HEK293 (cell line): ENCODE data around the gene CD37.
A peak's percentile ranks its signal among the peaks of the same experiment; 100 is the strongest.

Experiments
- CTCF ChIA-PET: fragments of 350-600 bp; formaldehyde crosslinking; extraction: SDS; loops from one replicate; lab custom pipeline; 2021; ENCODE audit warnings: antibody characterized with exemption; lab: Yijun Ruan, JAX
- POLR2A ChIA-PET: fragments of 300-600 bp; formaldehyde crosslinking; extraction: SDS; loops from one replicate; lab custom pipeline; 2020; ENCODE audit warnings: antibody characterized with exemption, inconsistent platforms; lab: Yijun Ruan, JAX
- H3K27ac ChIP-seq: fragments of 200-500 bp; sonication (Bioruptor generic); 2 replicates; pipeline ENCODE4 v1.5.1; 2014; ENCODE audit warnings: low read depth, low read length, control low read depth, inconsistent platforms; ENCODE audit errors: extremely low read depth
- H3K36me3 ChIP-seq, 2 experiments: fragments of 200-500 bp in 1 of 2; sonication (Bioruptor generic) in 1 of 2; 1 replicate in 1 of 2; 2 replicates in 1 of 2; pipeline ENCODE4 v1.5.1; 2014 to 2017; ENCODE audit warnings: inconsistent platforms in 2 of 2, low read length in 2 of 2; ENCODE audit not compliant: control insufficient read depth in 2 of 2, insufficient read depth in 1 of 2
- H3K4me1 ChIP-seq: fragments of 200-500 bp; sonication (Bioruptor generic); 2 replicates; pipeline ENCODE4 v1.5.1; 2014; ENCODE audit warnings: mild to moderate bottlenecking, low read length, inconsistent platforms; ENCODE audit not compliant: control insufficient read depth, insufficient read depth
- H3K4me3 ChIP-seq: 2 replicates; pipeline ENCODE4 v1.5.1; 2011; ENCODE audit warnings: low read depth, mild to moderate bottlenecking, control low read depth, low read length, moderate library complexity
- H3K9me3 ChIP-seq: fragments of 200-500 bp; sonication (Bioruptor generic); 2 replicates; pipeline ENCODE4 v1.5.1; 2014; ENCODE audit warnings: low read depth, low read length, inconsistent platforms; ENCODE audit not compliant: control insufficient read depth, insufficient read depth
- GLIS2 ChIP-seq: fragments of 450-650 bp; formaldehyde crosslinking; IDR thresholded peaks from 2 replicates; pipeline ENCODE4 v1.5.1; 2016; ENCODE audit warnings: missing biosample characterization, missing genetic modification characterization
- PRDM1 ChIP-seq: fragments of 450-650 bp; formaldehyde crosslinking; IDR thresholded peaks from 2 replicates; pipeline ENCODE4; 2016; ENCODE audit warnings: missing biosample characterization, missing genetic modification characterization
- SP7 ChIP-seq: fragments of 450-650 bp; formaldehyde crosslinking; IDR thresholded peaks from 2 replicates; pipeline ENCODE4 v1.5.1; 2016; ENCODE audit warnings: missing biosample characterization, missing genetic modification characterization
- YY2 ChIP-seq: fragments of 450-650 bp; formaldehyde crosslinking; IDR thresholded peaks from 2 replicates; pipeline ENCODE4 v1.5.1; 2016; ENCODE audit warnings: missing biosample characterization, missing genetic modification characterization
- ZNF24 ChIP-seq: fragments of 450-650 bp; formaldehyde crosslinking; IDR thresholded peaks from 2 replicates; pipeline ENCODE4 v1.5.1; 2016; ENCODE audit warnings: missing biosample characterization, missing genetic modification characterization
- ZNF292 ChIP-seq: fragments of 450-650 bp; formaldehyde crosslinking; IDR thresholded peaks from 2 replicates; pipeline ENCODE4 v1.5.1; 2016; ENCODE audit warnings: low read depth, missing biosample characterization, missing genetic modification characterization, borderline replicate concordance
- ZNF302 ChIP-seq: fragments of 450-650 bp; formaldehyde crosslinking; IDR thresholded peaks from 2 replicates; pipeline ENCODE4 v1.5.1; 2016; ENCODE audit warnings: missing biosample characterization, missing genetic modification characterization, low read depth
- ZNF362 ChIP-seq: fragments of 450-650 bp; formaldehyde crosslinking; IDR thresholded peaks from 2 replicates; pipeline ENCODE4 v1.5.1; 2016; ENCODE audit warnings: missing biosample characterization, missing genetic modification characterization
- ZNF561 ChIP-seq: fragments of 450-650 bp; IDR thresholded peaks from 2 replicates; pipeline ENCODE4 v1.5.1; 2018; ENCODE audit warnings: missing biosample characterization, missing genetic modification characterization, borderline replicate concordance
- ZNF610 ChIP-seq: fragments of 450-650 bp; formaldehyde crosslinking; IDR thresholded peaks from 2 replicates; pipeline ENCODE4 v1.5.1; 2016; ENCODE audit warnings: missing biosample characterization, missing genetic modification characterization, borderline replicate concordance
- ZNF629 ChIP-seq: fragments of 450-650 bp; formaldehyde crosslinking; IDR thresholded peaks from 2 replicates; pipeline ENCODE4 v1.5.1; 2017; ENCODE audit warnings: missing biosample characterization, missing genetic modification characterization
- TF ChIP-seq, protein P1 (sequence below): fragments of 450-650 bp; formaldehyde crosslinking; IDR thresholded peaks from 2 replicates; pipeline ENCODE4 v1.5.1; 2017; ENCODE audit warnings: missing biosample characterization, missing genetic modification characterization
- TF ChIP-seq, protein P2 (sequence below): fragments of 450-650 bp; formaldehyde crosslinking; IDR thresholded peaks from 2 replicates; pipeline ENCODE4 v1.5.1; 2016; ENCODE audit warnings: missing biosample characterization, missing genetic modification characterization, borderline replicate concordance
- TF ChIP-seq, protein P3 (sequence below): fragments of 450-650 bp; formaldehyde crosslinking; IDR thresholded peaks from 2 replicates; pipeline ENCODE4; 2016; ENCODE audit warnings: missing biosample characterization, missing genetic modification characterization
- TF ChIP-seq, protein P4 (sequence below): fragments of 450-650 bp; formaldehyde crosslinking; IDR thresholded peaks from 2 replicates; pipeline ENCODE4 v1.5.1; 2017; ENCODE audit warnings: missing biosample characterization, missing genetic modification characterization

Gene CD37

DNA sequence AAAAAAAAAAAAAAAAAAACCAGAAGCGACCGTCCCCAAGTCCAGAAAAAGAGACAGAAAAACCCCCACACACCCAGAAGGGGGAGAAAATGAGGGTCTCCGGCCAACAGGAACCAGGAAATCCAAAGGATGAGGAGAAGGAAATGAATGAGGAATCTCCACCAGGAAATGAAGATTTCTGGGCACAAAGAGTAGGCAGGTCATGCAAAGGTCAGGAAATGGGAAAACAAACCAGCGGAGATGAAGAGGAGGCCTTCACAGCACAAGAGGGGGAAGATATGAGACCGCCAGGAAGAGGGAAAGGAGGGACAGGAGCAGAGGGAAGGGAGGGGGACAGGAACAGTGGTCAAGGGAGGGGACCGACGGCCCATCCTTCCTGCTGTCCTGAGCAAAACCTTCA is 21.2 kb downstream of the CD37 start:
- CTCF ChIA-PET: no interaction called here
- POLR2A ChIA-PET: no interaction called here
- H3K27ac ChIP-seq: no peak overlapping the region
- peaks cover 47 to 53% of the 10 kb centered on the region in 2 experiments for H3K36me3 ChIP-seq
- H3K9me3 ChIP-seq: no peaks in the 10 kb centered on the region
- H3K4me1 ChIP-seq: peaks cover 4% of the 10 kb centered on the region
- TF ChIP-seq ZNF629 (tag by site-specific recombination) (no peak), ZNF362 (tag by site-specific recombination) (no peak), ZNF561 (tag by site-specific recombination) (no peak), GLIS2 (no peak), ZNF610 (tag by site-specific recombination) (no peak), ZNF292 (tag by site-specific recombination) (no peak)
- TF ChIP-seq, protein P1, sequence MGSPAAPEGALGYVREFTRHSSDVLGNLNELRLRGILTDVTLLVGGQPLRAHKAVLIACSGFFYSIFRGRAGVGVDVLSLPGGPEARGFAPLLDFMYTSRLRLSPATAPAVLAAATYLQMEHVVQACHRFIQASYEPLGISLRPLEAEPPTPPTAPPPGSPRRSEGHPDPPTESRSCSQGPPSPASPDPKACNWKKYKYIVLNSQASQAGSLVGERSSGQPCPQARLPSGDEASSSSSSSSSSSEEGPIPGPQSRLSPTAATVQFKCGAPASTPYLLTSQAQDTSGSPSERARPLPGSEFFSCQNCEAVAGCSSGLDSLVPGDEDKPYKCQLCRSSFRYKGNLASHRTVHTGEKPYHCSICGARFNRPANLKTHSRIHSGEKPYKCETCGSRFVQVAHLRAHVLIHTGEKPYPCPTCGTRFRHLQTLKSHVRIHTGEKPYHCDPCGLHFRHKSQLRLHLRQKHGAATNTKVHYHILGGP (tag by site-specific recombination): no peak
- TF ChIP-seq, protein P2, sequence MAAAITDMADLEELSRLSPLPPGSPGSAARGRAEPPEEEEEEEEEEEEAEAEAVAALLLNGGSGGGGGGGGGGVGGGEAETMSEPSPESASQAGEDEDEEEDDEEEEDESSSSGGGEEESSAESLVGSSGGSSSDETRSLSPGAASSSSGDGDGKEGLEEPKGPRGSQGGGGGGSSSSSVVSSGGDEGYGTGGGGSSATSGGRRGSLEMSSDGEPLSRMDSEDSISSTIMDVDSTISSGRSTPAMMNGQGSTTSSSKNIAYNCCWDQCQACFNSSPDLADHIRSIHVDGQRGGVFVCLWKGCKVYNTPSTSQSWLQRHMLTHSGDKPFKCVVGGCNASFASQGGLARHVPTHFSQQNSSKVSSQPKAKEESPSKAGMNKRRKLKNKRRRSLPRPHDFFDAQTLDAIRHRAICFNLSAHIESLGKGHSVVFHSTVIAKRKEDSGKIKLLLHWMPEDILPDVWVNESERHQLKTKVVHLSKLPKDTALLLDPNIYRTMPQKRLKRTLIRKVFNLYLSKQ: no peak
- TF ChIP-seq, protein P3, sequence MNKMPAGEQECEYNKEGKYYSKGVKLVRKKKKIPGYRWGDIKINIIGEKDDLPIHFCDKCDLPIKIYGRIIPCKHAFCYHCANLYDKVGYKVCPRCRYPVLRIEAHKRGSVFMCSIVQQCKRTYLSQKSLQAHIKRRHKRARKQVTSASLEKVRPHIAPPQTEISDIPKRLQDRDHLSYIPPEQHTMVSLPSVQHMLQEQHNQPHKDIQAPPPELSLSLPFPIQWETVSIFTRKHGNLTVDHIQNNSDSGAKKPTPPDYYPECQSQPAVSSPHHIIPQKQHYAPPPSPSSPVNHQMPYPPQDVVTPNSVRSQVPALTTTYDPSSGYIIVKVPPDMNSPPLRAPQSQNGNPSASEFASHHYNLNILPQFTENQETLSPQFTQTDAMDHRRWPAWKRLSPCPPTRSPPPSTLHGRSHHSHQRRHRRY (tag by site-specific recombination): no peak
- H3K4me3 ChIP-seq: no peak overlapping the region

DNA sequence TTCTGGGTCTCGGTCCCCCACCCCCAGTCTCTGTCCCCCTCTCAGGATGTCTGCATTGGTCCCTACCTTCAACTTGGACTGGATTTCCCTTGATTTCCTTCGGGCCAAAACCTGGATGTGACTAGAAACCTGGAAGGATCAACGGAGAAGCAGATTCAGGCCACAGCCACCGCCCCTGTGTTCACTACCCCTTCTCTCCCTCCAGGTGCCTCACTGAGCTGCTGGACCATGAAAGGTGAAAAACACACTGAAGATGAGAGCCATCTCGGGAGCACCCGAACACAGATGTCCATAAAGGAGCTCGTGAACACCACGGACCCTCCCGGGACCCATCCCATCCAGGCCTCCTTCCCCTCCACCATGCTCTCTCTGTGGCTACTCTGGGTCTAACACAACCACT is 22.0 kb downstream of the CD37 start:
- TF ChIP-seq ZNF24 (tag by site-specific recombination) (no peak), YY2 (tag by site-specific recombination) (no peak), ZNF302 (no peak)
- no peaks in the 10 kb centered on the region for H3K9me3 ChIP-seq
- no peak overlapping the region for H3K4me3 ChIP-seq
- peaks cover 7% of the 10 kb centered on the region for H3K4me1 ChIP-seq
- CTCF ChIA-PET: interaction anchor here (0.6 to 1.0 kb wide), 2 partner anchors 56 to 122 kb away, joined by 3 read pairs; no protein-coding TSS in a partner anchor
- H3K36me3 ChIP-seq: peaks cover 42 to 51% of the 10 kb centered on the region in 2 experiments
- H3K27ac ChIP-seq: no peak overlapping the region
- POLR2A ChIA-PET: no interaction called here

DNA sequence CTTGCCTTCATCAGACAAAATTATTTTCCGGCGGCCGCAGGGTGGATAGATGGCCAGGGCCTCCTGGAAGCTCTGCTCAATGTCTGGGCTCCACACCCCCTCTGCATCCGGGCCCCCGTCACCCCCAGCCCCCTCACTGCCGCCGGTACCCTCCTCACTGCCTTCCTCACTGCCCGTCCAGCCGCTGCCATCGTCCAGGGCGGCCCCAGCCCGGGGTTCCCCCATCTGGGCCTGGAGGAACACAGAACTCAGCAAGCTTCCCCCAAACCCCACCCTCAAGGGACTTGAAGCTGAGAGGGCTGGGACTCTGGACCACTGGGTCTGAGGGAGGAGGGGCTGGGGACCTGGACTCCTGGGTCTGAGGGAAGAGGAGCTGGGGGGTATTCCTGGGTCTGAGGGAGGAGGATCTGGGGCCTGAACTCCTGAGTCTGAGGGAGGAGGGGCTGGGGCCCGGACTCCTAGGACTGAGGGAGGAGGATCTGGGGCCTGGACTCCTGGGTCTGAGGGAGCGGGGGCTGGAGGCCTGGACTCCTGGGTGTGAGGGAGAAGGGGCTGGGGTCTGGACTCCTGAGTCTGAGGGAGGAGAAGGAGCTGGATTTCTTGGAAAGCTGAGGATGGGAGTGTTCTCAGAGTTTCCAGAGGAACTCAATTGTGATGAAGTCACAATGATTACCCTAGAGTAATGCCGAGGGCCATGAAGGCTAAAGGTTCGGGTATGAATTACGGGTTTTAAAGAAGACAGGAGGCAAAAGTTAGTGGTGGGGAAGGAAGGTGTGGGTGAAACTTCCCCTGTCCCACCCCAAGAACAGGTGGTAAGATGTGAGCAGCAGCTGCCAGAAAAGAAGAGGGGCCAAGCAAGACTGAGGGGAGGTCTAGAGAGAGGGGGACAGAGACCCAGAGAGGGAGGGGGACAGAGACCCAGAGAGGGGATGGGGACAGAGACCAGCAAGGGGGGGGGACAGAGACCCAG is 24.9 kb downstream of the CD37 start:
- peaks cover 14% of the 10 kb centered on the region for H3K4me1 ChIP-seq
- peaks cover 23 to 29% of the 10 kb centered on the region in 2 experiments for H3K36me3 ChIP-seq
- H3K27ac ChIP-seq: 0 out of 2 replicates have a peak overlapping the region, but pooled peaks have one; percentile 17
- CTCF ChIA-PET: interaction anchor here (0.6 to 1.7 kb wide), 2 partner anchors 134 to 394 kb away, joined by 3 to 7 read pairs; no protein-coding TSS in a partner anchor
- TF ChIP-seq, protein P4, sequence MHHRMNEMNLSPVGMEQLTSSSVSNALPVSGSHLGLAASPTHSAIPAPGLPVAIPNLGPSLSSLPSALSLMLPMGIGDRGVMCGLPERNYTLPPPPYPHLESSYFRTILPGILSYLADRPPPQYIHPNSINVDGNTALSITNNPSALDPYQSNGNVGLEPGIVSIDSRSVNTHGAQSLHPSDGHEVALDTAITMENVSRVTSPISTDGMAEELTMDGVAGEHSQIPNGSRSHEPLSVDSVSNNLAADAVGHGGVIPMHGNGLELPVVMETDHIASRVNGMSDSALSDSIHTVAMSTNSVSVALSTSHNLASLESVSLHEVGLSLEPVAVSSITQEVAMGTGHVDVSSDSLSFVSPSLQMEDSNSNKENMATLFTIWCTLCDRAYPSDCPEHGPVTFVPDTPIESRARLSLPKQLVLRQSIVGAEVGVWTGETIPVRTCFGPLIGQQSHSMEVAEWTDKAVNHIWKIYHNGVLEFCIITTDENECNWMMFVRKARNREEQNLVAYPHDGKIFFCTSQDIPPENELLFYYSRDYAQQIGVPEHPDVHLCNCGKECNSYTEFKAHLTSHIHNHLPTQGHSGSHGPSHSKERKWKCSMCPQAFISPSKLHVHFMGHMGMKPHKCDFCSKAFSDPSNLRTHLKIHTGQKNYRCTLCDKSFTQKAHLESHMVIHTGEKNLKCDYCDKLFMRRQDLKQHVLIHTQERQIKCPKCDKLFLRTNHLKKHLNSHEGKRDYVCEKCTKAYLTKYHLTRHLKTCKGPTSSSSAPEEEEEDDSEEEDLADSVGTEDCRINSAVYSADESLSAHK (tag by site-specific recombination): no peak
- TF ChIP-seq PRDM1: 0 out of 2 replicates have a peak, but pooled peaks have one; percentile 17
- no peak for TF ChIP-seq SP7 (tag by site-specific recombination)
- H3K9me3 ChIP-seq: no peaks in the 10 kb centered on the region
- H3K4me3 ChIP-seq: no peak overlapping the region
- POLR2A ChIA-PET: interaction anchor here (1.5 kb wide), 1 partner anchor 15 kb away, joined by 5 read pairs; no protein-coding TSS in a partner anchor
